Progenitor cell of endocrine pancreas (in vitro differentiated cells): Measurements from ENCODE around the gene PEX14. TPM values are rescaled to one million over a fixed set of nuclear protein-coding genes. Genes with fewer than 3 reads are reported as not detected.
A peak's percentile ranks its signal among the peaks of the same experiment; 100 is the strongest.

Experiments
- DNase-seq: peaks from one replicate; pipeline ENCODE4 v3.0.0; 2021; ENCODE audit warnings: low spot score; ENCODE audit not compliant: unreplicated experiment
- H3K27ac Mint-ChIP-seq: 2 replicates; pipeline ENCODE4 v1.8.0; 2021; ENCODE audit warnings: mild to moderate bottlenecking, moderate library complexity, mixed read lengths
- H3K27me3 Mint-ChIP-seq: 2 replicates; pipeline ENCODE4 v1.8.0; 2021; ENCODE audit warnings: mixed read lengths
- H3K36me3 Mint-ChIP-seq: 2 replicates; pipeline ENCODE4 v1.8.0; 2022; ENCODE audit warnings: mixed read lengths; ENCODE audit not compliant: insufficient read depth
- H3K4me1 Mint-ChIP-seq: 2 replicates; pipeline ENCODE4 v1.8.0; 2021; ENCODE audit warnings: low read depth, mixed read lengths
- H3K4me3 Mint-ChIP-seq: 2 replicates; pipeline ENCODE4 v1.8.0; 2021; ENCODE audit warnings: low read depth, mild to moderate bottlenecking, moderate library complexity, mixed read lengths
- H3K9me3 Mint-ChIP-seq: 2 replicates; pipeline ENCODE4 v1.8.0; 2021; ENCODE audit warnings: low read depth, mixed read lengths
- CTCF ChIP-seq: fragments of 200-600 bp; sonication (generic); IDR thresholded peaks from one replicate; pipeline ENCODE4 v1.5.0; 2021; ENCODE audit warnings: antibody characterized with exemption, mild to moderate bottlenecking; ENCODE audit not compliant: unreplicated experiment
- total RNA-seq: library from RNA; stranded (reverse); gene quantifications from 2 replicates; pipeline ENCODE4 v1.2.1, GENCODE V29; 2021

The PEX14 gene
- total RNA-seq, 1 donor from 2014 or later: 27.8 TPM

GRCh38 chr1:10671090-10671489 lies 196.3 kb downstream of the PEX14 start:
- no peak for TF ChIP-seq CTCF
- DNase-seq: no peak
- no peak overlapping the region for H3K4me3 Mint-ChIP-seq
- no peaks in the 10 kb centered on the region for H3K9me3 Mint-ChIP-seq
- no peaks in the 10 kb centered on the region for H3K36me3 Mint-ChIP-seq
- peaks cover 25% of the 10 kb centered on the region for H3K27me3 Mint-ChIP-seq
- peaks cover 40% of the 10 kb centered on the region for H3K4me1 Mint-ChIP-seq
- no peak overlapping the region for H3K27ac Mint-ChIP-seq

DNA sequence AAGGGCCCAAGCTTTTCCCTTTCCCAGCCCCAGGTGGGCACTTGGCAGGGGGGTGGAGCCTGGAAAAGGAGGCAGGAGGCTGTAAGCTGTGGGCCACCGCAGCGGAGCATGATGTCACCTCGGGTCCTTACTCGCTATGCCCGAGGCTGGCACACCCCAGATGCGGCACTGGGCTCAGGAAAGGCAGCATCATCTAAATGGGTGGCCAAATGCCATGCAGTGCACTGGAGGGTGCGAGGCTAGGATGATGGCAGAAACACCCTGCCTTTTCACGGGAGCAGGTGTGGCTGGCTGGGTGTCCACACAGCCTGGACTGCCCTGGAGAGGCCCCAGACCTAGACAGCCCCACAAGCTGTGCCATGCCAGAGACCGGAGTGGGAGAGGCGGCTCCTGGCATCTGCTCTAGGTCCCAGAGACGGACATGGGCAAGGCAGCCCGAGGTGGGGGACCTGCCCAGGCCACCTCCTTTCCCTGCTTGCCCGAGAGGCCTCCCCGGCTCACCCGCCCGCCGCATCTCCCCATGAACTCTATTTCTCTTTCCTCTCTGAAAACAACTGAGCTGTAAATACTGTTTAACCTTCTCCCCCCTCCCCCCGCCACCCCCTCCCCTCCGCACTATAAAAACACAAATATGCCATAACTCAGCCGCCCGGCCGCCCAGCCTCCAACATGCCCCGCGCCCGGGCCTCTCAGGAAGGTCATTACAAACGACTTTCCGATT lies 197.0 kb downstream of the PEX14 start:
- no peak for TF ChIP-seq CTCF
- Mint-ChIP-seq H3K4me1 (peaks cover 41% of the 10 kb centered on the region), H3K4me3 (no peak overlapping the region), H3K36me3 (no peaks in the 10 kb centered on the region), H3K9me3 (no peaks in the 10 kb centered on the region), H3K27me3 (peaks cover 30% of the 10 kb centered on the region), H3K27ac (peak overlapping the region; percentile 41)
- DNase-seq: no peak

DNA sequence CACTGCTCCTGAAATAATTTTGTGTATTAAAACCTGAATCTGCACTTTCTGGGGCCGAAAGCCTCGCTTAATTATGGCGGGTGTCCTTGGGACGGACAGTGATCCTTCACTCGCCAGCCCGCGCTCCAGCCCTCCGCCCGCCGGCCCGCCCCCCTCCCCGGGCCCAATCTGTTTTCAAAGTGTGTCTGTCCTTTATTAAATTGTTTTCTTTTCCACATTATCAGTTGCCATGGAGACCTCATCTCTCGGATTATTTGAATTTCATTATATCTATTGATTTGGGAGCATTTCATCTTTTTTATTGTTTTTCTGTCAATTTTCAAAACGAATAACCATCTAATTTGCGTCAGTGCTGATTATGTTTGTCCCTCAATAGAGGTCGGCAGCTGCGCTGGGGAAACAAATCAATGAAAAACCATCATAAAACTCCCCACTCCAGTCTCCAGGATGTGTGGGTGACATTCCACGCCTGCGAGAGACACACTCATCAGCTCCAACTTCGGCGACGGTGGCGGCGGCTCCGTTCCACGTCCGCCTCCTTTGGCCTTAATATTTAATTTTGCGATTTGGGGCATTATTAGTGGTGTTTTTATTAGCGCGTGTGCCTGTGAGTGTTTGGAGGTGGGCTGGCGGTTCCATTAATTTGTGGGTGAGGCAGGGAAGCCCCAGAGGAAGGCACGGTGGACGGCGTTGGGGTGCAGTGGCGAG lies 197.7 kb downstream of the PEX14 start:
- Mint-ChIP-seq H3K27ac (peak overlapping the region; percentile 41), H3K27me3 (peaks cover 33% of the 10 kb centered on the region), H3K9me3 (no peaks in the 10 kb centered on the region), H3K36me3 (no peaks in the 10 kb centered on the region), H3K4me1 (peaks cover 38% of the 10 kb centered on the region), H3K4me3 (peak overlapping the region; percentile 43)
- no peak for DNase-seq
- TF ChIP-seq CTCF: no peak

DNA sequence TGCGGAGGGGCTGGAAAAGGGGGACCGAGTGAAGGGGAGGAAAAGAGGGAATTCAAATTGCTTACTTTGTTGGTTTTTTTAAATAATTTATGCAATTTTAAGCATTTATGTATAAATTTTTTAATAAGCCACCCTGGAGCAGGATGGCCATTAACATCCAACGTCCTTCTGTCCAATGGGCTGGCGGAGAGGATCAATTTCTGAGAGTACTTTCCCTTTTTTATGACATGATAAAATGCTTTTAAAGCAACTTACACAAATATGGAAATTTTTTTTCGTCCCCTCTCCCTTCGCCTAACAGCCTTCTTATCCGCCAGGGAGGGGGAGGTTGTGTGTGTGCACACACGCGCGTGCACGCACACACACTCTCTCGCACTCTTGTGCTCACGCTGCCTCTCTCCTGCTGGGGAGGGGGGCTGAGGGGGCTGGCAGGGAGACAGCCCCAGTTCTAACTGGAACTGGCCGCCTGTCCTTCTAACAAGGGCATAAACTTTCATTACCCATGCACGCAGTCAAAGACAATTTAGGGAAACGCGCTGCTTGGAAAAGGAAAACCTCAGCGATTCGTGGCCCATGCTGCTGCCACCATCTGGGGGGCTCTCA lies 198.5 kb downstream of the PEX14 start:
- H3K36me3 Mint-ChIP-seq: no peaks in the 10 kb centered on the region
- no peak overlapping the region for H3K4me3 Mint-ChIP-seq
- no peaks in the 10 kb centered on the region for H3K9me3 Mint-ChIP-seq
- no peak for DNase-seq
- H3K4me1 Mint-ChIP-seq: peaks cover 35% of the 10 kb centered on the region
- no peak overlapping the region for H3K27ac Mint-ChIP-seq
- no peak for TF ChIP-seq CTCF
- H3K27me3 Mint-ChIP-seq: peaks cover 33% of the 10 kb centered on the region

- H3K9me3 Mint-ChIP-seq: no peaks in the 10 kb centered on the region
- no peaks in the 10 kb centered on the region for H3K36me3 Mint-ChIP-seq
- H3K27me3 Mint-ChIP-seq: peaks cover 34% of the 10 kb centered on the region
- H3K4me3 Mint-ChIP-seq: no peak overlapping the region
- H3K4me1 Mint-ChIP-seq: peaks cover 32% of the 10 kb centered on the region
- H3K27ac Mint-ChIP-seq: no peak overlapping the region
- DNase-seq: no peak
- TF ChIP-seq CTCF: no peak
Observed at GRCh38 chr1:10674222-10674621, 199.5 kb downstream of the PEX14 start.
